ENCODE data around the gene TPSG1.

DNA sequence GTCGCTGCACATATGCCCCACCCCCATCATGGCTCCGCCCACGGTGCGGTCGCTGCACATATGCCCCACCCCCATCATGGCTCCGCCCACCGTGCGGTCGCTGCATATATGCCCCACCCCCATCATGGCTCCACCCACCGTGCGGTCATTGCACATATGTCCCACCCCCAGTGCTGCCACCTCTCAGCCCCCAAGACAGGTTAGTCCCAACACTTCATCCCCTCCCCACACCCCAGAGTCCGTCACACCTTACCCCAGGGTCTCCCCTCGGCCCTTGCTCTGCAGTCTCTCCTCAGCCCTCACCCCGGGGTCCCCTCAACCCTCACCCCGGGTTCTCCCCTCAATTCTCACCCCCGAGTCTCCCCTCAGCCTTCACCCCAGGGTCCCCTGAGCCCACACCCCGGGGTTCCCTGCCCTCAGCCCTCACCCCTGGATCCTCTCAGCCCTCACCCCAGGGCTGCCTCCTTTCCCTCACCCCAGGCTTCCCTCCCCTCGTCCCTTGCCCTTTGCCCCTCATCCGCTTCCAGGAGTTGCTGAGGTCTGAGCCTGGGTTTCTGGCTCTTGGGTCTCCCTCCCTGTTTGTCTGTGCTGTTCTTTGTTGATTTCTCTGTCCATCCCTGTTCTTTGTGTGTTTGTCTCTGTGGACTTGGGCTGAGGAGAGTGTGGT, 25.6 kb downstream of the TPSG1 start:
- TF ChIP-seq KAT2A (conservative IDR thresholded peaks at IDR 0.05; ENCODE audit: control insufficient read depth, low read depth, low read length) (no peak), ASH2L (IDR thresholded peaks at IDR 0.05; ENCODE audit: borderline replicate concordance, low read depth) (no peak), CTCF (IDR thresholded peaks at IDR 0.05 in 2 of 3, conservative IDR thresholded peaks at IDR 0.05 in 1 of 3; ENCODE audit: control insufficient read depth in 2 of 3, extremely low read depth in 1 of 3, insufficient read depth in 1 of 3, low read depth in 3 of 3, low read length in 3 of 3) (no peak), ZBTB4 (CRISPR knock-in tag; IDR thresholded peaks at IDR 0.05) (no peak), ELK1 (IDR thresholded peaks at IDR 0.05; ENCODE audit: low read depth, low read length) (no peak), SIX5 (IDR thresholded peaks at IDR 0.05; ENCODE audit: low read depth, low read length, severe bottlenecking) (no peak), MEF2B (IDR thresholded peaks at IDR 0.05; ENCODE audit: partially characterized antibody, poor library complexity, severe bottlenecking) (no peak), EZH2 (IDR thresholded peaks at IDR 0.05; ENCODE audit: borderline replicate concordance, control insufficient read depth, low read depth, low read length) (no peak), CEBPB (IDR thresholded peaks at IDR 0.05; ENCODE audit: borderline replicate concordance in 1 of 2, low read depth in 2 of 2, low read length in 2 of 2) (no peak), POLR2AphosphoS5 (IDR thresholded peaks at IDR 0.05; ENCODE audit: low read length) (no peak), ATF3 (IDR thresholded peaks at IDR 0.05; ENCODE audit: borderline replicate concordance, extremely low read depth, low read depth, low read length) (no peak), POLR2AphosphoS2 (IDR thresholded peaks at IDR 0.05; ENCODE audit: low read depth, low read length) (no peak)

Data from GM12878 (cell line).